HCT116 (cell line): Measurements from ENCODE around the gene DTX1. TPM values are rescaled to one million over a fixed set of nuclear protein-coding genes. Genes with fewer than 3 reads are reported as not detected.

ENCODE experiments used
- ATAC-seq: fragments of 200-7000 bp; cut with Tn5 transposase; 2 replicates; pipeline ENCODE4 v1.9.1; 2020; ENCODE audit warnings: mild to moderate bottlenecking, moderate library complexity
- Bru-seq: library from RNA; stranded (reverse); fragments of 400-500 nt; gene quantifications from one replicate; lab custom pipeline; 2021; lab: Mats Ljungman, UMichigan
- BruChase-seq, 2 experiments: library from RNA; stranded (reverse); fragments of 400-500 nt; gene quantifications; one replicate each; lab custom pipeline; 2021; lab: Mats Ljungman, UMichigan
- BruUV-seq: library from RNA; stranded (reverse); fragments of 400-500 nt; replicated peaks from 2 replicates; lab custom pipeline; 2021; lab: Mats Ljungman, UMichigan
- CTCF ChIA-PET: fragments of 300-600 bp; sonication (Branson Sonifier 250); formaldehyde crosslinking; loops from one replicate; lab custom pipeline; 2021; ENCODE audit warnings: antibody characterized with exemption; lab: Charles Lee
- POLR2A ChIA-PET: fragments of 300-600, 350-600 bp; sonication (Branson Sonifier 250); formaldehyde crosslinking; loops from one replicate; lab custom pipeline; 2021; ENCODE audit warnings: antibody characterized with exemption; lab: Charles Lee
- RAD21 ChIA-PET, 2 experiments: fragments of 300-600 bp; sonication (Branson Sonifier 250); formaldehyde crosslinking; loops; one replicate each; lab custom pipeline; 2023; ENCODE audit warnings: low total read pairs in 2 of 2; ENCODE audit not compliant: uncharacterized antibody in 2 of 2, unreplicated experiment in 2 of 2, low non-redundant PET in 1 of 2; lab: Charles Lee
- DNase-seq: peaks from one replicate; pipeline ENCODE4 v3.0.0-alpha.2; 2010; ENCODE audit warnings: low read depth, low spot score
- H2AFZ ChIP-seq: fragments of 200-600 bp; shearing (Covaris generic), sonication (generic); 2 replicates; pipeline ENCODE4 v1.6.1; 2017; ENCODE audit warnings: low read depth, mixed run types, mixed read lengths, antibody characterized with exemption, low read length; ENCODE audit not compliant: poor library complexity, severe bottlenecking
- H3K27ac ChIP-seq: 2 replicates; pipeline ENCODE4 v1.5.1; 2012; ENCODE audit warnings: low read depth, low read length
- H3K27me3 ChIP-seq: fragments of 200-600 bp; sonication (generic); 2 replicates; pipeline ENCODE4 v1.6.1; 2016; ENCODE audit warnings: mixed run types, low read length, mixed read lengths; ENCODE audit not compliant: insufficient read depth
- H3K36me3 ChIP-seq, 2 experiments: fragments of 200-500 bp in 1 of 2; fragments of 200-600 bp in 1 of 2; sonication (Bioruptor generic) in 1 of 2; sonication (generic) in 1 of 2; 2 replicates each; pipeline versions ENCODE4 v1.5.1 to v1.6.1; 2014 to 2016; ENCODE audit warnings: low read length in 2 of 2, inconsistent platforms in 1 of 2, mixed read lengths in 1 of 2, mixed run types in 1 of 2; ENCODE audit not compliant: insufficient read depth in 2 of 2, control insufficient read depth in 1 of 2
- H3K4me1 ChIP-seq, 2 experiments: fragments of 200-600 bp in 1 of 2; sonication (generic) in 1 of 2; 2 replicates each; pipeline versions ENCODE4 v1.5.1 to v1.6.1; 2012 to 2017; ENCODE audit warnings: low read length in 2 of 2, inconsistent platforms in 1 of 2, mild to moderate bottlenecking in 1 of 2, mixed read lengths in 1 of 2, mixed run types in 1 of 2, moderate library complexity in 1 of 2; ENCODE audit not compliant: insufficient read depth in 2 of 2, control insufficient read depth in 1 of 2
- H3K4me2 ChIP-seq: fragments of 200-600 bp; sonication (generic); 2 replicates; pipeline ENCODE4 v1.6.1; 2017; ENCODE audit warnings: mixed run types, low read length, mixed read lengths
- H3K4me3 ChIP-seq, 2 experiments: fragments of 200-600 bp in 1 of 2; sonication (generic) in 1 of 2; replicated peaks in 1 of 2; 2 replicates each; pipeline ENCODE4 v1.5.1; 2011 to 2016; ENCODE audit warnings: low read length in 2 of 2, control low read depth in 1 of 2, low read depth in 1 of 2, mild to moderate bottlenecking in 1 of 2, mixed read lengths in 1 of 2, mixed run types in 1 of 2
- H3K79me2 ChIP-seq: fragments of 200-600 bp; sonication (generic); 2 replicates; pipeline ENCODE4 v1.6.1; 2017; ENCODE audit warnings: mild to moderate bottlenecking, mixed run types, low read length, moderate library complexity, mixed read lengths; ENCODE audit not compliant: insufficient read depth
- H3K9ac ChIP-seq: fragments of 200-600 bp; sonication (generic); 2 replicates; pipeline ENCODE4 v1.6.1; 2016; ENCODE audit warnings: low read length, mixed read lengths
- H3K9me2 ChIP-seq: fragments of 200-600 bp; sonication (generic), shearing (Covaris generic); 2 replicates; pipeline ENCODE4 v1.6.1; 2017; ENCODE audit warnings: mixed run types, mild to moderate bottlenecking, moderate library complexity; ENCODE audit not compliant: insufficient read depth
- H3K9me3 ChIP-seq, 2 experiments: fragments of 200-500 bp in 1 of 2; fragments of 200-600 bp in 1 of 2; sonication (Bioruptor generic) in 1 of 2; sonication (generic) in 1 of 2; 2 replicates each; pipeline ENCODE4 v1.6.1; 2014 to 2017; ENCODE audit warnings: low read length in 2 of 2, mixed read lengths in 2 of 2, inconsistent platforms in 1 of 2, low read depth in 1 of 2, mild to moderate bottlenecking in 1 of 2, mixed run types in 1 of 2, moderate library complexity in 1 of 2; ENCODE audit not compliant: control insufficient read depth in 1 of 2, insufficient read depth in 1 of 2
- H4K20me1 ChIP-seq: fragments of 200-600 bp; sonication (generic), shearing (Covaris generic); 2 replicates; pipeline ENCODE4 v1.6.1; 2017; ENCODE audit warnings: mixed run types, mild to moderate bottlenecking, moderate library complexity; ENCODE audit not compliant: insufficient read depth
- CBX3 ChIP-seq: IDR thresholded peaks from 2 replicates; pipeline ENCODE4 v1.6.1; 2012; ENCODE audit warnings: low read depth
- CEBPB ChIP-seq: IDR thresholded peaks from 2 replicates; pipeline ENCODE4 v1.6.1; 2012; ENCODE audit warnings: low read depth
- EGR1 ChIP-seq: IDR thresholded peaks from 2 replicates; pipeline ENCODE4 v1.6.1; 2012; ENCODE audit warnings: low read depth
- ELF1 ChIP-seq: IDR thresholded peaks from 2 replicates; pipeline ENCODE4 v1.6.1; 2012; ENCODE audit warnings: low read depth, borderline replicate concordance
- EZH2 ChIP-seq: fragments of 200-600 bp; sonication (generic); IDR thresholded peaks from 2 replicates; pipeline ENCODE4 v1.6.1; 2017; ENCODE audit warnings: antibody characterized with exemption, mixed run types
- FOSL1 ChIP-seq: IDR thresholded peaks from 2 replicates; pipeline ENCODE4 v1.6.1; 2012; ENCODE audit warnings: low read depth
- JUND ChIP-seq: IDR thresholded peaks from 2 replicates; pipeline ENCODE4 v1.6.1; 2012
- POLR2A ChIP-seq: IDR thresholded peaks from 2 replicates; pipeline ENCODE4 v1.7.0; 2011; ENCODE audit warnings: borderline replicate concordance; ENCODE audit not compliant: insufficient read depth, insufficient read length; ENCODE audit errors: extremely low read depth
- POLR2AphosphoS5 ChIP-seq: IDR thresholded peaks from 2 replicates; pipeline ENCODE4 v1.6.1; 2011; ENCODE audit warnings: mild to moderate bottlenecking, low read depth, low read length, moderate library complexity
- RAD21 ChIP-seq: IDR thresholded peaks from 2 replicates; pipeline ENCODE4 v1.6.1; 2012; ENCODE audit warnings: low read depth, mild to moderate bottlenecking
- SIN3A ChIP-seq: IDR thresholded peaks from 2 replicates; pipeline ENCODE4 v1.6.1; 2012; ENCODE audit warnings: low read depth
- SRF ChIP-seq: IDR thresholded peaks from 2 replicates; pipeline ENCODE4 v1.6.1; 2012; ENCODE audit warnings: low read depth
- YY1 ChIP-seq: IDR thresholded peaks from 2 replicates; pipeline ENCODE4 v1.6.1; 2011; ENCODE audit warnings: low read length, low read depth, moderate library complexity, mild to moderate bottlenecking; ENCODE audit not compliant: insufficient replicate concordance; ENCODE audit errors: extremely low read depth
- ZFX ChIP-seq: fragments of 450-650 bp; IDR thresholded peaks from 2 replicates; pipeline ENCODE4 v1.6.1; 2017
- ZNF274 ChIP-seq: fragments of 200-500 bp; sonication (Bioruptor generic); IDR thresholded peaks from 2 replicates; pipeline ENCODE4 v1.6.1; 2014; ENCODE audit warnings: mild to moderate bottlenecking, low read depth, low read length, inconsistent platforms
- intact Hi-C: fragments of 100-400 bp; cut with micrococcal nuclease; formaldehyde crosslinking; loops from 2 replicates; pipeline ENCODE4 v1.10.0; 2022
- long read RNA-seq: library from polyadenylated mRNA; unstranded; transcript quantifications from one replicate; pipeline ENCODE4 v2.0.0, GENCODE V29; 2021; ENCODE audit not compliant: unreplicated experiment
- polyA plus RNA-seq: library from polyadenylated mRNA; unstranded; fragments of >200 nt; gene quantifications from 2 replicates; pipeline ENCODE4 v1.2.1, GENCODE V29; 2012; ENCODE audit warnings: missing spikeins
- total RNA-seq: library from RNA; stranded (reverse); gene quantifications from one replicate; pipeline ENCODE4 v1.2.1, GENCODE V29; 2021; ENCODE audit not compliant: unreplicated experiment

The DTX1 gene
- not detected for total RNA-seq
- polyA plus RNA-seq = 0.55 and 0.62 TPM in 2 replicates
- Bru-seq, nascent RNA = not detected
- not detected for BruChase-seq, experiment 1, labeled RNA remaining after a 6-hour chase
- percentile 2 among the genes with signal in this experiment for BruChase-seq, experiment 2, labeled RNA remaining after a 2-hour chase
- long read RNA-seq = 0 reads

DNA sequence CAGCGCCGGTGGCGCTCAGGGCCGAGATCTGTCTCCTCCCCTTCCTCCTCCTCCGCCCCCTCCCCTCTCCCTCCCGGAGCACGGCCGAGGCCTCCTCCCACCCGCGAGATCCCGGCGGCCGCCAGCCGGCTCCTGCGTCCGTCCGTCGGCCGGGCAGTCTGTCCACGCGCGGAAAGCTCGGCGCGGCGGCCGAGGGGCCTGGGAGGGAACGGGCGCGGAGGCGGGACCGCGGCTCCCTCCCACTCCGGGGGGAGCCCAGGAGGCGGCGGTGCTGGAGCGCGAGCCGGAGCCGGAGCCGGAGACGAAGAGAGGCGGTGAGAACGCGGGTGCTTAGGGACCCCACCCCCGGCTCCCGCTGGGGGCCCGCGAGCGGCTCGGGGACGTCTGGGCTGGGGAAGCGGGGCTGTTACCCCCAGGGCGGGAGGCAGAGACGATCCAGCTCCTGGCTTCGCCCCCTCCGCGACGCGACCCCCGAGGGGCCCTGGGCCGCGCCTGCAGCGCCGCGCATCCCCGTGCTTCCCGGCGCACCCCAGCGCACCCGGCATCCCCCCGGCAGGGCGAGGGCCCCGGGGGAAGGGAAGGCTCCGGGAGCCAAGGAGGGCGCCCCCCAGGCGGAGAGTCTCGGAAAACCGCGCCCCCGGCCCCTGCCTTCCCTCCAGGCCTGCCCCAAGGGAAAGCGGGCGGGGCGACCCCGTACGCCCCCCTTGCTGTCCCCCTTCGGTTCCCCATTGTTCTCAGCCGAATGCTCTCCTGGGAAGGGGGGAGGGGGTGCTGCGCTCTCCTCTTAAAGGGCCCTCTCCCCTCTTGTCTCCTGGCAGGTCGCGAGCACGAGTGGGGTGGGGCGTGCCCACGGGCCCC, at the start of gene DTX1:
DTX1 (plus strand) TSS at position 100 of the 858 bp plus-strand sequence. CDS start 1,463 bp downstream, outside the sequence.
- no peak for DNase-seq
- ChIA-PET POLR2A (no interaction called here), RAD21 (no interaction called here), CTCF (no interaction called here)
- H3K79me2 ChIP-seq = no peaks in the 10 kb centered on the region
- BruUV-seq = no TSS peak
- H3K4me1 ChIP-seq = no peaks in the 10 kb centered on the region
- intact Hi-C loops = no loop called here
- no peaks in the 10 kb centered on the region for H3K9me2 ChIP-seq
- no peaks in the 10 kb centered on the region for H3K9me3 ChIP-seq
- H3K4me2 ChIP-seq = no peak within 1 kb of the TSS
- H3K9ac ChIP-seq = no peak within 1 kb of the TSS
- peaks cover 11% of the 10 kb centered on the region; the same call in 1 of the 2 replicates for H3K27me3 ChIP-seq
- H3K36me3 ChIP-seq = no peaks in the 10 kb centered on the region
- no peak within 1 kb of the TSS for H3K27ac ChIP-seq
- H2AFZ ChIP-seq = no peak within 1 kb of the TSS
- ATAC-seq = no peak
- no peaks in the 10 kb centered on the region for H4K20me1 ChIP-seq
- TF ChIP-seq POLR2AphosphoS5 (no peak), JUND (no peak), EZH2 (no peak), FOSL1 (no peak), ELF1 (no peak), SRF (no peak), CEBPB (no peak), ZNF274 (no peak), SIN3A (no peak), ZFX (no peak), CBX3 (no peak), YY1 (no peak), EGR1 (no peak), POLR2A (no peak), RAD21 (no peak)
- no peak within 1 kb of the TSS for H3K4me3 ChIP-seq
